Measurements from ENCODE around the gene FOXP1.

GRCh38 chr3:71511037-71511436 lies 72.5 kb downstream of the FOXP1 start:
- no peak for TF ChIP-seq POLR2A (IDR thresholded peaks at IDR 0.05)
- no peak for TF ChIP-seq CTCF (IDR thresholded peaks at IDR 0.05)
- no peak for TF ChIP-seq EP300 (IDR thresholded peaks at IDR 0.05)
